HuH-7.5 (cell line): ENCODE results near the gene FAM120C.
A peak's percentile ranks its signal among the peaks of the same experiment; 100 is the strongest.

ENCODE experiments used
- DNase-seq: peaks from one replicate; pipeline ENCODE4 v3.0.0; 2011; ENCODE audit warnings: low spot score

The FAM120C gene

GRCh38 chrX:54157561-54157960, 25.5 kb downstream of the FAM120C start:
- DNase-seq = no peak

GRCh38 chrX:54134269-54134668, 48.8 kb downstream of the FAM120C start:
- no peak for DNase-seq

GRCh38 chrX:54116391-54116790, 66.7 kb downstream of the FAM120C start:
- no peak for DNase-seq

- no peak for DNase-seq
These were observed 89.5 kb downstream of the FAM120C start for GRCh38 chrX:54093571-54093970.

GRCh38 chrX:54093159-54093558, 89.9 kb downstream of the FAM120C start:
- no peak for DNase-seq

- DNase-seq = no peak
These were observed 92.2 kb downstream of the FAM120C start for GRCh38 chrX:54090880-54091279.

- DNase-seq = no peak
These were observed 93.9 kb downstream of the FAM120C start for GRCh38 chrX:54089191-54089590.

- no peak for DNase-seq
These were observed 95.4 kb downstream of the FAM120C start for GRCh38 chrX:54087661-54088060.

GRCh38 chrX:54085666-54086065, 97.4 kb downstream of the FAM120C start:
- DNase-seq = no peak

- no peak for DNase-seq
These were observed 106.2 kb downstream of the FAM120C start for GRCh38 chrX:54076903-54077302.

- no peak for DNase-seq
These were observed 108.2 kb downstream of the FAM120C start for GRCh38 chrX:54074826-54075225.

GRCh38 chrX:54067766-54068165, 115.3 kb downstream of the FAM120C start:
- DNase-seq = no peak

GRCh38 chrX:54066841-54067240, 116.2 kb downstream of the FAM120C start:
- DNase-seq = no peak

GRCh38 chrX:54064564-54064963, 118.5 kb downstream of the FAM120C start:
- DNase-seq = no peak

- DNase-seq = no peak
These were observed 119.7 kb downstream of the FAM120C start for GRCh38 chrX:54063361-54063760.

GRCh38 chrX:54049801-54050200, 133.3 kb downstream of the FAM120C start:
- no peak for DNase-seq

GRCh38 chrX:54048412-54048811, 134.6 kb downstream of the FAM120C start:
- DNase-seq = no peak

- no peak for DNase-seq
These were observed 137.4 kb downstream of the FAM120C start for GRCh38 chrX:54045563-54046228.

GRCh38 chrX:54044877-54045338, 138.1 kb downstream of the FAM120C start:
- DNase-seq = no peak

GRCh38 chrX:54044126-54044876, 138.8 kb downstream of the FAM120C start, which contains the start of gene PHF8:
PHF8 (minus strand) TSS chrX:54044473; CDS start chrX:54042728, 1,745 bp downstream.
- peak; percentile 45 for DNase-seq

- no peak for DNase-seq
These were observed 139.4 kb downstream of the FAM120C start for GRCh38 chrX:54043541-54044125.

GRCh38 chrX:54043056-54043455, 140.0 kb downstream of the FAM120C start:
- DNase-seq = no peak

GRCh38 chrX:54042609-54043021, 140.4 kb downstream of the FAM120C start:
- DNase-seq = no peak
